Smooth muscle cell (in vitro differentiated cells): ENCODE measurements around the gene FYTTD1. TPM values are rescaled to one million over a fixed set of nuclear protein-coding genes. Genes with fewer than 3 reads are reported as not detected.

ENCODE experiments used
- DNase-seq: peaks from one replicate; lab custom pipeline; 2025; ENCODE audit not compliant: unreplicated experiment; lab: John Stamatoyannopoulos, UW
- H2AFZ ChIP-seq: fragments of 200-600 bp; sonication (generic); 2 replicates; pipeline ENCODE4 v1.6.0; 2016; ENCODE audit warnings: antibody characterized with exemption, low read depth, mild to moderate bottlenecking
- H3F3A ChIP-seq: fragments of 200-600 bp; sonication (generic); 2 replicates; pipeline ENCODE4 v1.6.0; 2017; ENCODE audit warnings: antibody characterized with exemption, low read depth
- H3K27ac ChIP-seq: fragments of 200-600 bp; sonication (generic); 2 replicates; pipeline ENCODE4 v1.5.1; 2016; ENCODE audit warnings: low read depth, mild to moderate bottlenecking
- H3K27me3 ChIP-seq: fragments of 200-600 bp; sonication (generic); 2 replicates; pipeline ENCODE4 v1.6.1; 2016; ENCODE audit warnings: low read depth, mild to moderate bottlenecking
- H3K36me3 ChIP-seq: fragments of 200-600 bp; sonication (generic); 2 replicates; pipeline ENCODE4 v1.5.1; 2016; ENCODE audit warnings: low read depth
- H3K4me1 ChIP-seq: fragments of 200-600 bp; sonication (generic); 2 replicates; pipeline ENCODE4 v1.5.1; 2016; ENCODE audit warnings: low read depth
- H3K4me2 ChIP-seq: fragments of 200-600 bp; sonication (generic); 2 replicates; pipeline ENCODE4 v1.6.0; 2016; ENCODE audit warnings: mild to moderate bottlenecking
- H3K4me3 ChIP-seq: fragments of 200-600 bp; sonication (generic); 2 replicates; pipeline ENCODE4 v1.5.1; 2016; ENCODE audit warnings: mild to moderate bottlenecking
- H3K79me2 ChIP-seq: fragments of 200-600 bp; sonication (generic); 2 replicates; pipeline ENCODE4 v1.6.0; 2016; ENCODE audit warnings: low read depth, mild to moderate bottlenecking
- H3K9ac ChIP-seq: fragments of 200-600 bp; sonication (generic); 2 replicates; pipeline ENCODE4 v1.6.0; 2016; ENCODE audit warnings: low read depth
- H3K9me3 ChIP-seq: fragments of 200-600 bp; sonication (generic); replicated peaks from 2 replicates; pipeline ENCODE4 v1.5.1; 2016; ENCODE audit warnings: low read depth
- H4K20me1 ChIP-seq: fragments of 200-600 bp; sonication (generic); 2 replicates; pipeline ENCODE4 v1.6.0; 2016; ENCODE audit warnings: low read depth
- CTCF ChIP-seq: fragments of 200-600 bp; sonication (generic); IDR thresholded peaks from 2 replicates; pipeline ENCODE4 v1.5.1; 2017; ENCODE audit warnings: borderline replicate concordance, mild to moderate bottlenecking, antibody characterized with exemption; ENCODE audit not compliant: insufficient read depth, poor library complexity, severe bottlenecking
- WGBS: methylation state at CpG from one replicate; pipeline ENCODE4 v1.1.7; 2016; ENCODE audit warnings: low lambda C conversion rate; 5-methylcytosine and 5-hydroxymethylcytosine counted together
- polyA plus RNA-seq: library from polyadenylated mRNA; unstranded; fragments of >200 nt; fragmentation: Nextera tagmentation; extraction: Ambion mirVana; gene quantifications from 2 replicates; pipeline ENCODE4 v1.2.1, GENCODE V29; 2016
- total RNA-seq: library from RNA; depleted of rRNA; stranded (reverse); fragments of >200 nt; gene quantifications from 2 replicates; pipeline ENCODE4 v1.2.3, GENCODE V29; 2014

Gene FYTTD1
- total and polyA plus RNA-seq, 2 experiments from 2014 or later, result 32.7 to 33.2 TPM

DNA sequence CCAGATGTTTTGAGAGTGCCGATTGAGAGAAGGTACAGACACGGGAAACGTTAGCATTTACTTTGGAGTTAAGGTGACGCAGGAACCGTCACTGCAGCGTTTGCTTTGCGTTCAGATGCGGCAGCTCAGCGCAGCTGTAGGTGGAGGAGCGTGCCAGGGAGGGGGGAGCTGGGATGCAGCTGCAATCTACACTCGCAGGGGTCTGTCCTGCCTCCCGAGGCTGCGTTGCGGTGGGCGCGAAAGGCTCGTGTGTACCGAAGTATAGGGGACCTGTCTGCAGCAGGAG is 425 bp upstream of the FYTTD1 start:
- DNase-seq, result peak; percentile 63
- 4% methylated on average over 18 of the region's 18 CpGs for WGBS
- H3K27me3 ChIP-seq, result no peaks in the 10 kb centered on the region
- H2AFZ ChIP-seq, result peak overlapping the region; percentile 88
- peak overlapping the region; percentile 88 for H3K4me3 ChIP-seq
- H3K27ac ChIP-seq, result peak overlapping the region; percentile 84
- peaks cover 23% of the 10 kb centered on the region for H3F3A ChIP-seq
- H3K36me3 ChIP-seq, result no peaks in the 10 kb centered on the region
- no peaks in the 10 kb centered on the region for H3K9me3 ChIP-seq
- TF ChIP-seq CTCF, result no peak
- H4K20me1 ChIP-seq, result peaks cover 35% of the 10 kb centered on the region
- peaks cover 32% of the 10 kb centered on the region for H3K79me2 ChIP-seq
- H3K9ac ChIP-seq, result peak overlapping the region; percentile 85
- peak overlapping the region; percentile 90 for H3K4me2 ChIP-seq
- no peaks in the 10 kb centered on the region for H3K4me1 ChIP-seq

GRCh38 chr3:197750396-197750831 is 731 bp downstream of the FYTTD1 start:
- TF ChIP-seq CTCF, result no peak
- WGBS, result 1% methylated on average over 42 of the region's 43 CpGs
- peak overlapping the region; percentile 88 for H3K4me3 ChIP-seq
- H3F3A ChIP-seq, result peaks cover 23% of the 10 kb centered on the region
- no peaks in the 10 kb centered on the region for H3K9me3 ChIP-seq
- H3K4me1 ChIP-seq, result no peaks in the 10 kb centered on the region
- H3K79me2 ChIP-seq, result peaks cover 44% of the 10 kb centered on the region
- no peaks in the 10 kb centered on the region for H3K27me3 ChIP-seq
- H3K27ac ChIP-seq, result peak overlapping the region; percentile 84
- DNase-seq, result peak; percentile 67
- peaks cover 47% of the 10 kb centered on the region for H4K20me1 ChIP-seq
- H3K36me3 ChIP-seq, result no peaks in the 10 kb centered on the region
- peak overlapping the region; percentile 90 for H3K4me2 ChIP-seq
- H2AFZ ChIP-seq, result peak overlapping the region; percentile 98
- H3K9ac ChIP-seq, result peak overlapping the region; percentile 85

DNA sequence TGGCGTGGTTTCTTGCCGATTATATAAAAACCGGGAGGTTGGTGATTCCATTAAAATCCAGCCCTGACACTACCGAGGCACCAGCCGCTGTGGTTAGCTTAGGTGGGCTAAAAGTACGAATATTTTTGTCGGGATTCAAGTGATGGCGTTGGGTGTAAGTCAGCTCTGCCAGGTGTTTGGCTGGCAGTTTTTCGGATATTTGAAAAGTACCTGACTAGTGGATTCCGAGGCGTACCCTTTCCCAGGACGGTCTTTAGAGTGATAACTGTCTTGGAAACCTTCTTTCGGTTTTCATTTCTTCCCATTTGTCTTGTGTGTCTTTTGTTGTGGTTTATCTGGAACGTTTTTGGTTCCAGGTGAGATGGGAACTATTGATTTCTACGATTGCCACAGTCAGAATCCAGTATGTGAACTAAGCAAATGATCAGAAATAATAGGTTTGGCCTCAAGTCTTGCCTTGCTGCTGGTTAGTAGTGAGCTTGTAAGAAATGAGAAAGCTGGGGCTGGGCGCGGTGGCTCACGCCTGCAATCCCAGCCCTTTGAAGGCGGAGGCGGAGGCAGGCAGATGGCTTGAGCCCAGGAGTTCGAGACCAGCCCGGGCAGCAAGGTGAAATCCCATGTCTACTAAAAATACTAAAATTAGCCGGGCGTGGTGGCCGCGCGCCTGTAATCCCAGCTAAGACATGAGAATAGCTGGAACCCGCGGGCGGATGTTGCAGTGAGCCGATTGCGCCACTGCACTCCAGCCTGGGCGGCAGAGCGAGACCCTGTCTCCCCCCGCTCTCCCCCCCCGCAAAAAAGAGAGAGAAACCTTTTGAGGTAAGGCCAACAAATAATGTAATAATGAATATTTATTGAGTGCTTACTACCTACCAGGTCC is 1.4 kb downstream of the FYTTD1 start:
- Histone ChIP-seq H2AFZ (peak overlapping the region; percentile 98), H3F3A (peaks cover 23% of the 10 kb centered on the region), H3K4me1 (no peaks in the 10 kb centered on the region), H3K9ac (peak overlapping the region; percentile 85), H4K20me1 (peaks cover 54% of the 10 kb centered on the region), H3K4me3 (peak overlapping the region; percentile 88), H3K27me3 (no peaks in the 10 kb centered on the region), H3K4me2 (peak overlapping the region; percentile 90), H3K36me3 (no peaks in the 10 kb centered on the region), H3K27ac (peak overlapping the region; percentile 84), H3K9me3 (no peaks in the 10 kb centered on the region), H3K79me2 (peaks cover 50% of the 10 kb centered on the region)
- no peak for TF ChIP-seq CTCF
- 23% methylated on average over 36 of the region's 36 CpGs for WGBS
- no peak for DNase-seq

GRCh38 chr3:197752107-197752506 is 2.4 kb downstream of the FYTTD1 start:
- no peak for TF ChIP-seq CTCF
- H3K27me3 ChIP-seq, result no peaks in the 10 kb centered on the region
- peak overlapping the region; percentile 84 for H3K27ac ChIP-seq
- H2AFZ ChIP-seq, result no peak overlapping the region
- no peaks in the 10 kb centered on the region for H3K9me3 ChIP-seq
- no peaks in the 10 kb centered on the region for H3K4me1 ChIP-seq
- H3K79me2 ChIP-seq, result peaks cover 61% of the 10 kb centered on the region
- H3K4me2 ChIP-seq, result peak overlapping the region; percentile 90
- peak overlapping the region; percentile 88 for H3K4me3 ChIP-seq
- WGBS, result 80% methylated on average over 5 of the region's 5 CpGs
- DNase-seq, result no peak
- H3K36me3 ChIP-seq, result no peaks in the 10 kb centered on the region
- peaks cover 23% of the 10 kb centered on the region for H3F3A ChIP-seq
- H3K9ac ChIP-seq, result no peak overlapping the region
- peaks cover 60% of the 10 kb centered on the region for H4K20me1 ChIP-seq
